T-cell (primary cell): ENCODE results near the gene RFLNA. TPM values are rescaled to one million over a fixed set of nuclear protein-coding genes. Genes with fewer than 3 reads are reported as not detected.

Source experiments
- ATAC-seq, 4 experiments: fragments of 200-7000 bp in 3 of 4; fragments of 150-1000 bp in 1 of 4; cut with Tn5 transposase; replicated peaks in 1 of 4; 1 replicate in 3 of 4; 2 replicates in 1 of 4; pipeline ENCODE4 v1.10.0; 2021; ENCODE audit warnings: moderate library complexity in 3 of 4, mild to moderate bottlenecking in 2 of 4, moderate number of reproducible peaks in 1 of 4
- CTCF ChIA-PET, 2 donors: fragments of 300-600 bp; sonication (Branson Sonifier 250); formaldehyde crosslinking; loops; one replicate each; lab custom pipeline; 2022; ENCODE audit warnings: antibody characterized with exemption in 2 of 2; lab: Charles Lee
- POLR2A ChIA-PET, 2 donors: fragments of 300-600 bp; sonication (Branson Sonifier 250); formaldehyde crosslinking; loops; one replicate each; lab custom pipeline; 2022; ENCODE audit warnings: antibody characterized with exemption in 2 of 2; lab: Charles Lee
- DNase-seq, 35 experiments: peaks; one replicate each; pipeline versions ENCODE4 v3.0.0 to v3.0.0-alpha.2; 2013 to 2023
- H3K27ac ChIP-seq: one replicate; pipeline ENCODE4 v1.5.1; 2013; ENCODE audit warnings: low read length
- H3K27me3 ChIP-seq, 2 experiments: replicated peaks in 1 of 2; 1 replicate in 1 of 2; 2 replicates in 1 of 2; pipeline versions ENCODE4 v1.6.1 to v1.7.0; 2013; ENCODE audit warnings: low read length in 1 of 2, mixed read lengths in 1 of 2; ENCODE audit not compliant: control insufficient read depth in 2 of 2, insufficient read depth in 2 of 2; ENCODE audit errors: extremely low read depth in 1 of 2
- H3K36me3 ChIP-seq, 2 donors: 1 replicate in 1 of 2; 2 replicates in 1 of 2; pipeline versions ENCODE4 v1.6.1 to v1.7.0; 2013; ENCODE audit warnings: low read length in 1 of 2; ENCODE audit not compliant: control insufficient read depth in 2 of 2, insufficient read depth in 1 of 2; ENCODE audit errors: extremely low read depth in 1 of 2
- H3K4me1 ChIP-seq, 2 experiments: 1 replicate in 1 of 2; 2 replicates in 1 of 2; pipeline versions ENCODE4 v1.6.1 to v1.7.0; 2013; ENCODE audit warnings: low read length in 2 of 2, mixed read lengths in 1 of 2; ENCODE audit not compliant: insufficient read depth in 2 of 2, control insufficient read depth in 1 of 2; ENCODE audit errors: extremely low read depth in 1 of 2
- H3K4me3 ChIP-seq, 2 donors: 1 replicate in 1 of 2; 2 replicates in 1 of 2; pipeline versions ENCODE4 v1.5.1 to v1.7.0; 2013; ENCODE audit warnings: mild to moderate bottlenecking in 2 of 2, low read length in 1 of 2, moderate library complexity in 1 of 2; ENCODE audit not compliant: control insufficient read depth in 1 of 2; ENCODE audit errors: extremely low read depth in 1 of 2
- H3K9me3 ChIP-seq: 2 replicates; pipeline ENCODE4 v1.7.0; 2013
- H3K27ac Mint-ChIP-seq, 2 donors: one replicate each; pipeline ENCODE4 v1.8.0; 2020 to 2021; ENCODE audit warnings: mild to moderate bottlenecking in 2 of 2, mixed read lengths in 2 of 2
- H3K27me3 Mint-ChIP-seq, 2 donors: one replicate each; pipeline ENCODE4 v1.8.0; 2021 to 2022; ENCODE audit warnings: mixed read lengths in 2 of 2
- H3K36me3 Mint-ChIP-seq: one replicate; pipeline ENCODE4 v1.8.0; 2021; ENCODE audit warnings: mixed read lengths
- H3K4me1 Mint-ChIP-seq, 3 donors: one replicate each; pipeline ENCODE4 v1.8.0; 2020 to 2022; ENCODE audit warnings: mixed read lengths in 3 of 3, mild to moderate bottlenecking in 1 of 3
- H3K4me3 Mint-ChIP-seq, 3 donors: one replicate each; pipeline ENCODE4 v1.8.0; 2020 to 2022; ENCODE audit warnings: mild to moderate bottlenecking in 3 of 3, mixed read lengths in 3 of 3, moderate library complexity in 3 of 3
- H3K9me3 Mint-ChIP-seq, 3 donors: one replicate each; pipeline ENCODE4 v1.8.0; 2020 to 2022; ENCODE audit warnings: mixed read lengths in 3 of 3
- WGBS: methylation state at CpG from one replicate; pipeline ENCODE4 v1.1.5; 2013; ENCODE audit warnings: missing lambda C conversion rate; ENCODE audit not compliant: insufficient coverage; 5-methylcytosine and 5-hydroxymethylcytosine counted together
- total RNA-seq, 35 experiments: library from RNA in 6 of 35; stranded (reverse) in 6 of 35; fragments of 120-200 nt in 1 of 35; gene quantifications; one replicate each; pipeline versions ENCODE4 v1.2.1 to v1.2.4 and lab custom pipeline; 2013 to 2026

The RFLNA gene
- total RNA-seq, 5 donors from 2014 or later (not counting 1 experiment from before 2014, with no cell fraction given), result not detected

DNA sequence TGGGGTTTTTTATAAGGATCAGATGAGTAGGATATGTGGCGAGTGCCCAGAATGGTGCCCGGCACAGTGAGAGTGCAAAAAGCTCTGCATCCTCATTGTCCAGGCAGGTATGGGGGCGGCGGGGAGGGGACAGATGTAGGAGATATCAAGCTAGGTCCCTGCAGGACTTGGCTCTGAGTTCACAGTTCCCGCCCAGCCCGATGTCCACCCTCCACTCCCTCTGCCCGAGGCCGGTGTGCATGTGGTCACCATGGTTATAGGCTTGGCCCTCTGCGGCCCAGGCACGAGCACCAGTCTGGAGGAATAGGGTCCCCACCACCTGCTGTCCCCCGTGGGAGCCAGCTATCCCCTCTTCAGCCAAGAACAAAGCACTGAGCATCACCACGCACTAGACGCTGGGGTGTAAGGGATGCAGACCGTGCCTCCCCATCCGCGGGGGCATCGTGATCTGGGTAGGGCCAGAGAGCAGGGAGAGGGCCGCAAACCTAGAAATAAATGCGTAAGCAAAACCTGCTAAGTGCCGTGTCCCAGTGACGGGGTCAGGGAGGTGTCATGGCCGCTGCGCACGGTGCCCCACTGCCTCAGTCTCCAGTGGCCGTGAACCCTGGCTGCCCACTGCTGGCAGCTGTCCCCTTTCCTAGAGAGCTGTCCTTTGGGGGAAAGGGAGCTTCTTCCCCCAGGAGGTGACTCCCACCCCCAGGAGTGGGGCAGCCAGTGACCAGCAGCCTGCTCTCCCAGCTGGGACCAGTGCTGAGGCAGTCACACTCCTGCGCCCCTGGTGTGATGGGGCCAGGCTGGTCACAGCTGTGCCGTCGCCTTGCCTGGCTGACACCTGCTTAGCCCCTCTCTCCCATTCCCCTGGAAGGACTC is 12.0 kb downstream of the RFLNA start:
- DNase-seq (no peak), ATAC-seq (no peak)
- Histone ChIP-seq H3K27ac (no peak overlapping the region), H3K4me3 (no peak overlapping the region), H3K27me3 (peaks cover 0 to 9% of the 10 kb centered on the region in 2 experiments), H3K9me3 (no peaks in the 10 kb centered on the region), H3K36me3 (no peaks in the 10 kb centered on the region), H3K4me1 (no peaks in the 10 kb centered on the region)
- ChIA-PET CTCF (no interaction called here), POLR2A (no interaction called here)
- Mint-ChIP-seq H3K4me3 (no peak overlapping the region), H3K27ac (no peak overlapping the region), H3K27me3 (no peaks in the 10 kb centered on the region), H3K9me3 (no peaks in the 10 kb centered on the region), H3K4me1 (no peaks in the 10 kb centered on the region), H3K36me3 (no peaks in the 10 kb centered on the region)
- 86% methylated on average over 19 of the region's 28 CpGs for WGBS

DNA sequence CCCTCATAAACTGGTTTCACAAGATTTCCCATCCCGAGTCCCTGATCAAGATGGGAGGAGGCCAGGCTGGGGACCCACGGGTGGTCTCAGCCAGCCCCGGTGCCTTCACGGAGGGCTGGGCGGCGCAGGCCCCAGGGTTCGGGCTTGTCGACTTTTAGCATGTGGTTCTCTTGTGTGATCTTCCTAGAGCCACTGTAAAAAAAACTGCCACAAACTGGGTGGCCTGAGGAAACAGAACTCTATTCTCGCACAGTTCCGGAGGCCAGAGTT is 12.6 kb downstream of the RFLNA start:
- POLR2A ChIA-PET, result no interaction called here

DNA sequence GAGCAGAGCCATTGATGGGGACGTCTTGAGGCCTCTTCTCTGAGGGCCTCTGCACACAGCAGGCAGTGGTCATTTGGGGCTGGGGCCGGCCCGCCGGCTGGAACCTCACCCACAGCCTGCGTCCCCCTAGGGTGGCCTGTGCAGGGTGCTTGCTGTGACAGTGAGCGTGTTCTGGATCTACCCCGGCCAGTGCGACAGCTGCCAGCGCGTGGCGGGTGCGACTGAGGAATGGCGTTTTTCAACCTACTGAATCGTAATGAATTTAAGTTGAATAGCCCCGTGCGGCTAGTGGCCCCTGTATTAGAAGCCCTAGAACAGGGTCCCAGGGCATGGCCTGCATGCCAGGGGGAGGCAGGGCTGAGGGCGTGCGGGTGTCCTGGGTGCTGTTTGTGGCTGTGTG is 13.8 kb downstream of the RFLNA start:
- Mint-ChIP-seq H3K4me1 (no peaks in the 10 kb centered on the region), H3K9me3 (no peaks in the 10 kb centered on the region), H3K4me3 (no peak overlapping the region), H3K36me3 (no peaks in the 10 kb centered on the region), H3K27me3 (no peaks in the 10 kb centered on the region), H3K27ac (no peak overlapping the region)
- ATAC-seq (no peak), DNase-seq (no peak)
- Histone ChIP-seq H3K4me3 (no peak overlapping the region), H3K9me3 (no peaks in the 10 kb centered on the region), H3K27ac (no peak overlapping the region), H3K4me1 (no peaks in the 10 kb centered on the region), H3K27me3 (peaks cover 0 to 7% of the 10 kb centered on the region in 2 experiments), H3K36me3 (no peaks in the 10 kb centered on the region)
- ChIA-PET POLR2A (no interaction called here), CTCF (no interaction called here)
- 94% methylated on average over 18 of the region's 18 CpGs for WGBS

More for the DNA sequence above, 12.6 kb downstream of the RFLNA start:
- Mint-ChIP-seq H3K27me3 (no peaks in the 10 kb centered on the region), H3K27ac (no peak overlapping the region), H3K9me3 (no peaks in the 10 kb centered on the region), H3K4me1 (no peaks in the 10 kb centered on the region), H3K4me3 (no peak overlapping the region), H3K36me3 (no peaks in the 10 kb centered on the region)
- CTCF ChIA-PET, result no interaction called here
- DNase-seq, result no peak
- Histone ChIP-seq H3K4me3 (no peak overlapping the region), H3K27me3 (peaks cover 0 to 9% of the 10 kb centered on the region in 2 experiments), H3K9me3 (no peaks in the 10 kb centered on the region), H3K4me1 (no peaks in the 10 kb centered on the region), H3K36me3 (no peaks in the 10 kb centered on the region), H3K27ac (no peak overlapping the region)
- 85% methylated on average over 10 of the region's 10 CpGs for WGBS
- no peak for ATAC-seq

DNA sequence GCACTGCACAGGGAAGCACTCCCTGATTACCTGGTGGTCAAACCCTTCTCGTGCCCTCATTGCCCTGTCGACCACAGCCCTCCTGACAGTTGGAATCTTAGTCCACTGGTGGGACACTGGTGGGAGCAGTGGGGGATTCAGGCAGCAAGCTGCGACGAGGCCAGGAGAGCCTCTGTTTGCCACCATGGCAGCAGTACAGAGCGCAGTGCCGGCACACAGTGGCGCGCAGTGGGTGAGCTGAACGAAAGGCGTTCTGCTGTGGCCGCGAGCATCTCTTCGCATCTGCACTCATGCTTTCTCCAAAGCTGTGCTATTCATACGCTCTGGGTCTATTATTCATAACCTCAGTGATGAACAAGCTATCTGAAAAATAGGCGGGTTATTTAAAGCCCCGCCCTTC is 14.3 kb downstream of the RFLNA start:
- POLR2A ChIA-PET, result no interaction called here
- 95% methylated on average over 16 of the region's 16 CpGs for WGBS
- CTCF ChIA-PET, result no interaction called here
- DNase-seq (no peak), ATAC-seq (no peak)
- Mint-ChIP-seq H3K36me3 (no peaks in the 10 kb centered on the region), H3K27ac (no peak overlapping the region), H3K4me1 (no peaks in the 10 kb centered on the region), H3K27me3 (no peaks in the 10 kb centered on the region), H3K4me3 (no peak overlapping the region), H3K9me3 (no peaks in the 10 kb centered on the region)
- H3K4me1 ChIP-seq, result no peaks in the 10 kb centered on the region
- H3K4me3 ChIP-seq, result no peak overlapping the region
- no peaks in the 10 kb centered on the region for H3K9me3 ChIP-seq
- H3K27ac ChIP-seq, result no peak overlapping the region
- no peaks in the 10 kb centered on the region for H3K36me3 ChIP-seq
- H3K27me3 ChIP-seq, result peaks cover 0 to 7% of the 10 kb centered on the region in 2 experiments

DNA sequence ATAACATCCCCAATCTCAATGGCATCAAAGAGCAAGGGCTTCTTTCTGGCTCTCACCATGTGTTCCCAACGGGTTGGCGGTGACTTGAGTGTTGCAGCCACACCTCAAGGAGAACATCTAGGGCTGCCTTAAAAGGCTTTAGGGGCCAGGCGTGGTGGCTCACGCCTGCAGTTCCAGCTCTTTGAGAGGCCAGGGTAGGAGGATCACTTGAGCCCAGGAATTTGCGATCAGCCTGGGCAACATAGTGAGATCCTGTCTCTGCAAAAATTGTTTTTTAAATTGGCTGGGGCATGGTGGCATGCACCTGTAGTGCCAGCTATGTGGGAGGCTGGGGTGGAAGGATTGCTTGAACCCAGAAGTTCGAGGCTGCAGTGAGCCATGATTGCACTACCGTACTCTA is 14.9 kb downstream of the RFLNA start:
- Mint-ChIP-seq H3K4me3 (no peak overlapping the region), H3K4me1 (no peaks in the 10 kb centered on the region), H3K27ac (no peak overlapping the region), H3K9me3 (no peaks in the 10 kb centered on the region), H3K27me3 (no peaks in the 10 kb centered on the region), H3K36me3 (no peaks in the 10 kb centered on the region)
- DNase-seq (no peak), ATAC-seq (no peak)
- no peak overlapping the region for H3K4me3 ChIP-seq
- peaks cover 0 to 7% of the 10 kb centered on the region in 2 experiments for H3K27me3 ChIP-seq
- H3K4me1 ChIP-seq, result no peaks in the 10 kb centered on the region
- H3K9me3 ChIP-seq, result no peaks in the 10 kb centered on the region
- POLR2A ChIA-PET, result no interaction called here
- WGBS, result 95% methylated on average over 4 of the region's 7 CpGs
- no peaks in the 10 kb centered on the region for H3K36me3 ChIP-seq
- H3K27ac ChIP-seq, result no peak overlapping the region
- CTCF ChIA-PET, result no interaction called here

DNA sequence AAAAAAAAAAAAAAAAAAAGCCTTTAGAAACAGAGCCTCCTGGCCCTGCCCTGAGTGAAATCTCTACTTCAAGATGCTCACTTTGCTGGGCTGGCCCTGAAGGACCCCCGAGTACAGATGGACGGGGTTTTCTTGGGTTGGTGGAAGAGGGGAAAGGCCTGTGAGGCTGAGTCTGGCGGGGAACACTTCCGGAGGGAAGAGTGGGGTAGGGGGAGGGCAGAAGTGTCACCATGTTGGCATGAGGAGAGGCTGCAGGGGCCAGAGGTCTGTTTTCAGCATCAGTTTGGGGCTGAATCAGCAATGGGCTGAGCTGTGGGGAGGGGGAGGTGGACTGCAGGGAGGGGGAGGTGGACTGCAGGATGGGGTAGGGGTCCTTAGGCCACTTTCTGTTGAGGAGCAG is 15.3 kb downstream of the RFLNA start:
- no peaks in the 10 kb centered on the region for H3K9me3 ChIP-seq
- no peaks in the 10 kb centered on the region for H3K9me3 Mint-ChIP-seq
- H3K27me3 ChIP-seq, result peaks cover 0 to 6% of the 10 kb centered on the region in 2 experiments
- CTCF ChIA-PET, result no interaction called here
- H3K4me1 ChIP-seq, result no peaks in the 10 kb centered on the region
- H3K4me1 Mint-ChIP-seq, result no peaks in the 10 kb centered on the region
- H3K36me3 Mint-ChIP-seq, result no peaks in the 10 kb centered on the region
- H3K4me3 ChIP-seq, result no peak overlapping the region
- H3K27ac Mint-ChIP-seq, result no peak overlapping the region
- WGBS, result 67% methylated on average over 4 of the region's 4 CpGs
- no peaks in the 10 kb centered on the region for H3K36me3 ChIP-seq
- no peaks in the 10 kb centered on the region for H3K27me3 Mint-ChIP-seq
- ATAC-seq (no peak), DNase-seq (no peak)
- no peak overlapping the region for H3K4me3 Mint-ChIP-seq
- H3K27ac ChIP-seq, result no peak overlapping the region
- POLR2A ChIA-PET, result no interaction called here
